ENCODE results near the gene SCNN1B. TPM values are rescaled to one million over a fixed set of nuclear protein-coding genes. Genes with fewer than 3 reads are reported as not detected.

SCNN1B gene
- total RNA-seq, 4 donors from 2014 or later: 0.31 to 4.7 (median 2.6) TPM

DNA sequence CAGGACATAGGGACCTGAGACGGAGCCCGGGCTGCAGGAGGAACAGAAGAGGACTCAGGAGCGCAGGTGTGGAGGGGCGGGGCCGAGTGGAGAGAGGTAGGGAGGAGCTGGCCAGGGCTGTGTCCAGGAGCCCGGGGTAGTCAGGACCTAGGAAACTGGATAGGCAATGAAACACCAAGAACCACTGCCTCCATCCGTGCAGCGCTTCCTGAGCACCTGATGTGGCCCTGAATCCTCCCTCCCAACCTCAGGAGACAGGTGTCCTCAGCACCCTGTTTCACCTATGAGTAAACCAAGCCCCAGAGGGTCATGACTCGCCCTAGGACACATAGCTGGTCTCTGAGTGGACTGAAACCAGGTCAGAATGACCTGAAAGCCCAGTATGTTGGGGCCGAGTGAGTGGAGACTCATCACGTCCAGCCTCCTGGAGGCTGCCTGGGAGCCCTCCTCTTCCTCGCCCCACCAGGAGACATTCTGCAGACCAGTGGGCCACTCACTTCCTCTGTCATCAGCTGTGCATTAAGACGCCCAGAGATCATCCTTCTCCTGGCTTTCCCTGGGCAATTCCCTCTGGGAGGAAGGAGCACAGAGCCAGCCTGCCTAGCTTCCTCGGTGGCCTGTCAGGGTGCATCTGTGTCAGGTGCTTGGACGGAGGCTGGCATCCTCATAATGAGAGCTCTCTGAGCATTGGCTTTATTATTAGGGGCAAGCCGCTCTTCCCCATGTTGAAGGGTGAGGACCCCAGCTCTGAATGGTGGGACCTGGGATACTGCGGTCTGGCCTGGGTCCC is 72.8 kb downstream of the SCNN1B start:
- no peak for ATAC-seq
- Histone ChIP-seq H3K4me3 (no peak overlapping the region), H3K36me3 (no peaks in the 10 kb centered on the region), H3K9me3 (no peaks in the 10 kb centered on the region), H3K4me1 (no peaks in the 10 kb centered on the region), H3K27me3 (peaks cover 23% of the 10 kb centered on the region), H3K27ac (no peak overlapping the region)
- no peak for TF ChIP-seq POLR2AphosphoS5 (IDR thresholded peaks at IDR 0.05)
- peak in 1 of 2 donors; percentile 1 for TF ChIP-seq POLR2A (IDR thresholded peaks at IDR 0.05)
- 45% methylated on average over 4 of the region's 17 CpGs; no CpG with 5 or more reads in 1 of the 2 donors for WGBS, 2 donors (ENCODE audit: low coverage in 1 of 2)

DNA sequence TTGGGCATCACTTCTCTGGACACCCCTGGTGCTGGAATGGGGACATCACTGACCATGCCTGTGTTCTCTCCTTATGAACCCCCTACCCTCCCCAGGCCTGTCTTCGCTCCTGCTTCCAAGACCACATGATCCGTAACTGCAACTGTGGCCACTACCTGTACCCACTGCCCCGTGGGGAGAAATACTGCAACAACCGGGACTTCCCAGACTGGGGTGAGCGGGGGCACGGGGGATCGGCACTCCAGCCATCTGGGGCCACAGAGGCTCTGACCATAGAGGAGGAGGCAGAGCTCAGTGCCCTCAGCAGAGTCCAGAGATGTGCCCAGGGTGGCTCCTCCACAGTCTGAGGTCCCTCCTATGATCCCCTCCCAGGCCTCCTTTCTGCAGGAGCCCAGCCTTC is 73.5 kb downstream of the SCNN1B start:
- no peak for ATAC-seq

DNA sequence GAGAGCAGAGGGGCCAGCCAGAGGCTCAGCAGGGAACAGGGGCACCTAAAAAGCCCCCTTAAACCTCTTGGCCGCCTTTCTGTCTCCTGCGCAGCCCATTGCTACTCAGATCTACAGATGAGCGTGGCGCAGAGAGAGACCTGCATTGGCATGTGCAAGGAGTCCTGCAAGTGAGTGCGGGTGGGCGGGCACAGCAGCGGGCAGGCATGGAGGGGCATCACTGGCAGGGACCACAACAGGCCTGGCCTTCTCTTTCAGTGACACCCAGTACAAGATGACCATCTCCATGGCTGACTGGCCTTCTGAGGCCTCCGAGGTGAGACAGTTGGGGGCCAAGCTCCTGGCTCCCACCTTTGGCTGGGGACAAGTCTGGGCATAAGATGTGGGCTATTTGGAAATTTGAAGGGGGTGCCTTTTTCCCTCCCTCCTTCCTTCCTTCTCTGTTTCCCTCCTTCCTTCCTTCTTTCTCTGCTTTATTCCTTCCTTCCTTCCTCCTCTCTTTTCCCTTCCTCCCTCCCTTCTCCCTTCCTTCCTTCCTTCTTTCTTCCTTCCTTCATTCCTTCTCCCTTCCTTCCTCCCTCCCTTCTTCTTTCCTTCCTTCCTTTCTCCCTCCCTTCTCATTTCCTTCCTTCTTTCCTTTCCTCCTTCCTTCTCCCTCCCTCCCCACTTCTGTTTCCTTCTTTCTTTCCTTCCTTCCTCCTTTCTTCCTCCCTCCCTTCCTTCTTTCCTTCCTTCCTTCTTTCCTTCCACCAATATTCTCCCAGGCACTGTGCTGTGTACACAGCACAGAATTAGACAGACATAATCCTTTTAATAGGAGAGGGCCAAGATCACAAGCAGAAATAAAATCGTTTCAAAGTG is 75.2 kb downstream of the SCNN1B start:
- WGBS, 2 donors (ENCODE audit: low coverage in 1 of 2): 67 to 68% methylated on average over 2 to 3 of the region's 9 CpGs
- ATAC-seq: no peak
- Histone ChIP-seq H3K4me1 (no peaks in the 10 kb centered on the region), H3K9me3 (no peaks in the 10 kb centered on the region), H3K36me3 (no peaks in the 10 kb centered on the region), H3K4me3 (no peak overlapping the region), H3K27me3 (no peaks in the 10 kb centered on the region), H3K27ac (no peak overlapping the region)
- TF ChIP-seq EP300 (IDR thresholded peaks at IDR 0.05) (no peak), POLR2A (IDR thresholded peaks at IDR 0.05) (no peak), POLR2AphosphoS5 (IDR thresholded peaks at IDR 0.05) (no peak)
- TF ChIP-seq, protein P1, sequence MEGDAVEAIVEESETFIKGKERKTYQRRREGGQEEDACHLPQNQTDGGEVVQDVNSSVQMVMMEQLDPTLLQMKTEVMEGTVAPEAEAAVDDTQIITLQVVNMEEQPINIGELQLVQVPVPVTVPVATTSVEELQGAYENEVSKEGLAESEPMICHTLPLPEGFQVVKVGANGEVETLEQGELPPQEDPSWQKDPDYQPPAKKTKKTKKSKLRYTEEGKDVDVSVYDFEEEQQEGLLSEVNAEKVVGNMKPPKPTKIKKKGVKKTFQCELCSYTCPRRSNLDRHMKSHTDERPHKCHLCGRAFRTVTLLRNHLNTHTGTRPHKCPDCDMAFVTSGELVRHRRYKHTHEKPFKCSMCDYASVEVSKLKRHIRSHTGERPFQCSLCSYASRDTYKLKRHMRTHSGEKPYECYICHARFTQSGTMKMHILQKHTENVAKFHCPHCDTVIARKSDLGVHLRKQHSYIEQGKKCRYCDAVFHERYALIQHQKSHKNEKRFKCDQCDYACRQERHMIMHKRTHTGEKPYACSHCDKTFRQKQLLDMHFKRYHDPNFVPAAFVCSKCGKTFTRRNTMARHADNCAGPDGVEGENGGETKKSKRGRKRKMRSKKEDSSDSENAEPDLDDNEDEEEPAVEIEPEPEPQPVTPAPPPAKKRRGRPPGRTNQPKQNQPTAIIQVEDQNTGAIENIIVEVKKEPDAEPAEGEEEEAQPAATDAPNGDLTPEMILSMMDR (IDR thresholded peaks at IDR 0.05): no peak

More for the DNA sequence above, 73.5 kb downstream of the SCNN1B start:
- TF ChIP-seq EP300 (IDR thresholded peaks at IDR 0.05) (no peak), POLR2A (IDR thresholded peaks at IDR 0.05) (no peak), POLR2AphosphoS5 (IDR thresholded peaks at IDR 0.05) (no peak)
- TF ChIP-seq, protein P1 (IDR thresholded peaks at IDR 0.05): no peak
- Histone ChIP-seq H3K27ac (no peak overlapping the region), H3K27me3 (peaks cover 15% of the 10 kb centered on the region), H3K9me3 (no peaks in the 10 kb centered on the region), H3K4me3 (no peak overlapping the region), H3K36me3 (no peaks in the 10 kb centered on the region), H3K4me1 (no peaks in the 10 kb centered on the region)
- no CpG with 5 or more reads among the region's 7 CpGs for WGBS, 2 donors (ENCODE audit: low coverage in 1 of 2)

GRCh38 chr16:23378256-23378655 is 76.2 kb downstream of the SCNN1B start:
- Histone ChIP-seq H3K4me1 (no peaks in the 10 kb centered on the region), H3K27ac (no peak overlapping the region), H3K9me3 (no peaks in the 10 kb centered on the region), H3K27me3 (no peaks in the 10 kb centered on the region), H3K4me3 (no peak overlapping the region), H3K36me3 (no peaks in the 10 kb centered on the region)
- WGBS, 2 donors (ENCODE audit: low coverage in 1 of 2): no CpG with 5 or more reads among the region's 8 CpGs
- TF ChIP-seq POLR2A (IDR thresholded peaks at IDR 0.05) (no peak), POLR2AphosphoS5 (IDR thresholded peaks at IDR 0.05) (no peak), EP300 (IDR thresholded peaks at IDR 0.05) (no peak)
- TF ChIP-seq, protein P1 (IDR thresholded peaks at IDR 0.05): no peak
- ATAC-seq: no peak

GRCh38 chr16:23378921-23379320 is 76.8 kb downstream of the SCNN1B start:
- TF ChIP-seq EP300 (IDR thresholded peaks at IDR 0.05): no peak
- TF ChIP-seq, protein P1 (IDR thresholded peaks at IDR 0.05): no peak
- no peak for TF ChIP-seq POLR2AphosphoS5 (IDR thresholded peaks at IDR 0.05)
- TF ChIP-seq POLR2A (IDR thresholded peaks at IDR 0.05): no peak
- Histone ChIP-seq H3K4me1 (no peaks in the 10 kb centered on the region), H3K4me3 (no peak overlapping the region), H3K36me3 (no peaks in the 10 kb centered on the region), H3K27ac (no peak overlapping the region), H3K9me3 (no peaks in the 10 kb centered on the region), H3K27me3 (no peaks in the 10 kb centered on the region)
- 79 to 84% methylated on average over 5 of the region's 5 CpGs for WGBS, 2 donors (ENCODE audit: low coverage in 1 of 2)
- no peak for ATAC-seq

Measured in gastroesophageal sphincter (tissue), 4 donors.